ENCODE data around the gene CCDC68.
"Not testable (repeated sequence)": the region's sequence is repeated elsewhere in the genome, so short reads cannot be mapped to it uniquely, and the experiment has no call there.

CCDC68 gene

GRCh38 chr18:54973046-54973445, 13.8 kb upstream of the CCDC68 start:
- no peaks in the 10 kb centered on the region for H3K4me1 Mint-ChIP-seq (ENCODE audit: low read depth)
- H3K27ac Mint-ChIP-seq: no peak overlapping the region
- no peak overlapping the region for H3K4me3 Mint-ChIP-seq
- H3K36me3 Mint-ChIP-seq (ENCODE audit: low read depth): no peaks in the 10 kb centered on the region
- H3K9me3 Mint-ChIP-seq: peaks cover 5% of the 10 kb centered on the region
- H3K27me3 Mint-ChIP-seq (ENCODE audit: low read depth): peaks cover 13% of the 10 kb centered on the region

- Mint-ChIP-seq H3K36me3 (ENCODE audit: low read depth) (no peaks in the 10 kb centered on the region), H3K4me3 (no peak overlapping the region), H3K27ac (no peak overlapping the region), H3K4me1 (ENCODE audit: low read depth) (no peaks in the 10 kb centered on the region), H3K27me3 (ENCODE audit: low read depth) (peaks cover 21% of the 10 kb centered on the region), H3K9me3 (peaks cover 14% of the 10 kb centered on the region)
These were observed 9.5 kb upstream of the CCDC68 start for GRCh38 chr18:54968807-54969206.

GRCh38 chr18:54968237-54968636, 9.0 kb upstream of the CCDC68 start:
- not testable (repeated sequence) for H3K36me3 Mint-ChIP-seq (ENCODE audit: low read depth); H3K27ac Mint-ChIP-seq; H3K4me1 Mint-ChIP-seq (ENCODE audit: low read depth); H3K4me3 Mint-ChIP-seq
- H3K9me3 Mint-ChIP-seq: peaks cover 14% of the 10 kb centered on the region
- peaks cover 24% of the 10 kb centered on the region for H3K27me3 Mint-ChIP-seq (ENCODE audit: low read depth)

- Mint-ChIP-seq H3K9me3 (peaks cover 14% of the 10 kb centered on the region), H3K36me3 (ENCODE audit: low read depth) (no peaks in the 10 kb centered on the region), H3K27me3 (ENCODE audit: low read depth) (peaks cover 23% of the 10 kb centered on the region), H3K27ac (no peak overlapping the region), H3K4me3 (no peak overlapping the region), H3K4me1 (ENCODE audit: low read depth) (no peaks in the 10 kb centered on the region)
These were observed 8.5 kb upstream of the CCDC68 start for GRCh38 chr18:54967786-54968185.

- Mint-ChIP-seq H3K27ac (no peak overlapping the region), H3K4me1 (ENCODE audit: low read depth) (peaks cover 2% of the 10 kb centered on the region), H3K4me3 (no peak overlapping the region), H3K27me3 (ENCODE audit: low read depth) (peaks cover 43% of the 10 kb centered on the region), H3K9me3 (peaks cover 14% of the 10 kb centered on the region), H3K36me3 (ENCODE audit: low read depth) (no peaks in the 10 kb centered on the region)
These were observed 5.5 kb upstream of the CCDC68 start for GRCh38 chr18:54964741-54965140.

GRCh38 chr18:54962919-54963645, 3.8 kb upstream of the CCDC68 start:
- H3K36me3 Mint-ChIP-seq (ENCODE audit: low read depth): no peaks in the 10 kb centered on the region
- H3K27me3 Mint-ChIP-seq (ENCODE audit: low read depth): peaks cover 50% of the 10 kb centered on the region
- peaks cover 9% of the 10 kb centered on the region for H3K9me3 Mint-ChIP-seq
- no peak overlapping the region for H3K27ac Mint-ChIP-seq
- peaks cover 2% of the 10 kb centered on the region for H3K4me1 Mint-ChIP-seq (ENCODE audit: low read depth)
- no peak overlapping the region for H3K4me3 Mint-ChIP-seq

- no peak overlapping the region for H3K4me3 Mint-ChIP-seq
- peaks cover 2% of the 10 kb centered on the region for H3K4me1 Mint-ChIP-seq (ENCODE audit: low read depth)
- H3K27me3 Mint-ChIP-seq (ENCODE audit: low read depth): peaks cover 62% of the 10 kb centered on the region
- H3K9me3 Mint-ChIP-seq: peaks cover 4% of the 10 kb centered on the region
- no peaks in the 10 kb centered on the region for H3K36me3 Mint-ChIP-seq (ENCODE audit: low read depth)
- H3K27ac Mint-ChIP-seq: no peak overlapping the region
These were observed 2.6 kb upstream of the CCDC68 start for GRCh38 chr18:54961868-54962267.

- Mint-ChIP-seq H3K27ac (no peak overlapping the region), H3K4me3 (no peak overlapping the region), H3K9me3 (peaks cover 2% of the 10 kb centered on the region), H3K27me3 (ENCODE audit: low read depth) (peaks cover 67% of the 10 kb centered on the region), H3K4me1 (ENCODE audit: low read depth) (peaks cover 2% of the 10 kb centered on the region), H3K36me3 (ENCODE audit: low read depth) (no peaks in the 10 kb centered on the region)
These were observed 1.8 kb upstream of the CCDC68 start for GRCh38 chr18:54961016-54961423.

GRCh38 chr18:54960197-54960596, 936 bp upstream of the CCDC68 start:
- Mint-ChIP-seq H3K9me3 (no peaks in the 10 kb centered on the region), H3K27ac (no peak overlapping the region), H3K4me3 (no peak overlapping the region), H3K36me3 (ENCODE audit: low read depth) (no peaks in the 10 kb centered on the region), H3K4me1 (ENCODE audit: low read depth) (peaks cover 2% of the 10 kb centered on the region), H3K27me3 (ENCODE audit: low read depth) (peaks cover 71% of the 10 kb centered on the region)

- Mint-ChIP-seq H3K4me3 (no peak overlapping the region), H3K27ac (no peak overlapping the region), H3K36me3 (ENCODE audit: low read depth) (no peaks in the 10 kb centered on the region), H3K9me3 (no peaks in the 10 kb centered on the region), H3K4me1 (ENCODE audit: low read depth) (peaks cover 2% of the 10 kb centered on the region), H3K27me3 (ENCODE audit: low read depth) (peaks cover 65% of the 10 kb centered on the region)
These were observed 1.3 kb downstream of the CCDC68 start for GRCh38 chr18:54957996-54958395.

- Mint-ChIP-seq H3K4me1 (ENCODE audit: low read depth) (peaks cover 2% of the 10 kb centered on the region), H3K4me3 (no peak overlapping the region), H3K36me3 (ENCODE audit: low read depth) (no peaks in the 10 kb centered on the region), H3K27me3 (ENCODE audit: low read depth) (peaks cover 65% of the 10 kb centered on the region), H3K9me3 (no peaks in the 10 kb centered on the region), H3K27ac (no peak overlapping the region)
These were observed 1.9 kb downstream of the CCDC68 start for GRCh38 chr18:54957296-54957832.

- no peak overlapping the region for H3K27ac Mint-ChIP-seq
- peaks cover 58% of the 10 kb centered on the region for H3K27me3 Mint-ChIP-seq (ENCODE audit: low read depth)
- no peaks in the 10 kb centered on the region for H3K36me3 Mint-ChIP-seq (ENCODE audit: low read depth)
- no peaks in the 10 kb centered on the region for H3K9me3 Mint-ChIP-seq
- H3K4me1 Mint-ChIP-seq (ENCODE audit: low read depth): peaks cover 2% of the 10 kb centered on the region
- no peak overlapping the region for H3K4me3 Mint-ChIP-seq
These were observed 2.8 kb downstream of the CCDC68 start for GRCh38 chr18:54956506-54956905.

GRCh38 chr18:54952026-54952425, 7.2 kb downstream of the CCDC68 start:
- peaks cover 2% of the 10 kb centered on the region for H3K4me1 Mint-ChIP-seq (ENCODE audit: low read depth)
- peaks cover 31% of the 10 kb centered on the region for H3K27me3 Mint-ChIP-seq (ENCODE audit: low read depth)
- H3K9me3 Mint-ChIP-seq: no peaks in the 10 kb centered on the region
- H3K27ac Mint-ChIP-seq: no peak overlapping the region
- H3K36me3 Mint-ChIP-seq (ENCODE audit: low read depth): no peaks in the 10 kb centered on the region
- no peak overlapping the region for H3K4me3 Mint-ChIP-seq

- H3K4me1 Mint-ChIP-seq (ENCODE audit: low read depth): peaks cover 17% of the 10 kb centered on the region
- H3K36me3 Mint-ChIP-seq (ENCODE audit: low read depth): no peaks in the 10 kb centered on the region
- no peak overlapping the region for H3K27ac Mint-ChIP-seq
- H3K9me3 Mint-ChIP-seq: no peaks in the 10 kb centered on the region
- peaks cover 21% of the 10 kb centered on the region for H3K27me3 Mint-ChIP-seq (ENCODE audit: low read depth)
- H3K4me3 Mint-ChIP-seq: no peak overlapping the region
These were observed 9.0 kb downstream of the CCDC68 start for GRCh38 chr18:54950221-54950620.

GRCh38 chr18:54949588-54949987, 9.7 kb downstream of the CCDC68 start:
- peaks cover 17% of the 10 kb centered on the region for H3K4me1 Mint-ChIP-seq (ENCODE audit: low read depth)
- no peaks in the 10 kb centered on the region for H3K9me3 Mint-ChIP-seq
- H3K4me3 Mint-ChIP-seq: no peak overlapping the region
- H3K36me3 Mint-ChIP-seq (ENCODE audit: low read depth): no peaks in the 10 kb centered on the region
- no peak overlapping the region for H3K27ac Mint-ChIP-seq
- peaks cover 18% of the 10 kb centered on the region for H3K27me3 Mint-ChIP-seq (ENCODE audit: low read depth)

Data from T-helper 1 cell treated with Interleukin-12 subunit alpha and Interleukin-12 subunit beta and Interleukin-4 antibody, amounts not matched to agents 30 μg/mL and 1 μg/mL, for 36 hours (primary cell).